Calu3 (cell line): ENCODE measurements around the gene RHOBTB1. TPM values are rescaled to one million over a fixed set of nuclear protein-coding genes. Genes with fewer than 3 reads are reported as not detected.

Experiments used
- BruUV-seq: library from RNA; stranded (reverse); fragments of 400-500 nt; replicated peaks from 2 replicates; lab custom pipeline; 2021; lab: Mats Ljungman, UMichigan
- CTCF ChIA-PET: fragments of 300-600 bp; sonication (Branson Sonifier 250); formaldehyde crosslinking; loops from one replicate; lab custom pipeline; 2022; ENCODE audit warnings: antibody characterized with exemption; lab: Charles Lee
- DNase-seq: peaks from one replicate; pipeline ENCODE4 v3.0.0; 2022
- H3K27ac Mint-ChIP-seq: one replicate; pipeline ENCODE4 v1.8.0; 2022; ENCODE audit warnings: mixed read lengths; ENCODE audit not compliant: unreplicated experiment
- H3K27me3 Mint-ChIP-seq: one replicate; pipeline ENCODE4 v1.8.0; 2022; ENCODE audit warnings: mixed read lengths; ENCODE audit not compliant: unreplicated experiment
- H3K36me3 Mint-ChIP-seq: one replicate; pipeline ENCODE4 v1.8.0; 2022; ENCODE audit warnings: mild to moderate bottlenecking, moderate library complexity, mixed read lengths; ENCODE audit not compliant: insufficient read depth, unreplicated experiment
- H3K4me1 Mint-ChIP-seq: one replicate; pipeline ENCODE4 v1.8.0; 2022; ENCODE audit warnings: mild to moderate bottlenecking, low read depth, mixed read lengths; ENCODE audit not compliant: unreplicated experiment
- H3K4me3 Mint-ChIP-seq: one replicate; pipeline ENCODE4 v1.8.0; 2022; ENCODE audit warnings: mild to moderate bottlenecking, low read depth, moderate library complexity, mixed read lengths; ENCODE audit not compliant: unreplicated experiment
- H3K9me3 Mint-ChIP-seq: one replicate; pipeline ENCODE4 v1.8.0; 2022; ENCODE audit warnings: low read depth, mixed read lengths; ENCODE audit not compliant: unreplicated experiment
- CTCF ChIP-seq: fragments of 200-600 bp; IDR thresholded peaks from one replicate; pipeline ENCODE4 v1.8.0; 2022; ENCODE audit warnings: antibody characterized with exemption; ENCODE audit not compliant: unreplicated experiment
- intact Hi-C: fragments of 100-400 bp; cut with micrococcal nuclease; formaldehyde crosslinking; loops from one replicate; pipeline ENCODE4 v1.10.0; 2022; ENCODE audit not compliant: unreplicated experiment
- total RNA-seq: library from RNA; stranded (reverse); gene quantifications from 2 replicates; pipeline ENCODE4 v1.2.3, GENCODE V29; 2022

Gene RHOBTB1
- total RNA-seq, 1 experiment from 2014 or later: 9.8 TPM

- no peak for DNase-seq
- BruUV-seq: no TSS peak
- Mint-ChIP-seq H3K4me3 (no peak overlapping the region), H3K4me1 (peaks cover 8% of the 10 kb centered on the region), H3K9me3 (no peaks in the 10 kb centered on the region), H3K27me3 (no peaks in the 10 kb centered on the region), H3K27ac (no peak overlapping the region), H3K36me3 (no peaks in the 10 kb centered on the region)
- intact Hi-C loops: no loop called here
- no peak for TF ChIP-seq CTCF
- CTCF ChIA-PET: no interaction called here
These were observed 10.1 kb upstream of the RHOBTB1 start for GRCh38 chr10:60954035-60954434.

GRCh38 chr10:60953420-60953819, 9.4 kb upstream of the RHOBTB1 start:
- no TSS peak for BruUV-seq
- Mint-ChIP-seq H3K4me1 (peaks cover 8% of the 10 kb centered on the region), H3K9me3 (no peaks in the 10 kb centered on the region), H3K27ac (no peak overlapping the region), H3K36me3 (no peaks in the 10 kb centered on the region), H3K27me3 (no peaks in the 10 kb centered on the region), H3K4me3 (no peak overlapping the region)
- intact Hi-C loops: no loop called here
- TF ChIP-seq CTCF: no peak
- CTCF ChIA-PET: no interaction called here
- no peak for DNase-seq

- no peaks in the 10 kb centered on the region for H3K27me3 Mint-ChIP-seq
- intact Hi-C loops: no loop called here
- no peaks in the 10 kb centered on the region for H3K36me3 Mint-ChIP-seq
- TF ChIP-seq CTCF: no peak
- peaks cover 8% of the 10 kb centered on the region for H3K4me1 Mint-ChIP-seq
- H3K4me3 Mint-ChIP-seq: no peak overlapping the region
- BruUV-seq: no TSS peak
- no peak overlapping the region for H3K27ac Mint-ChIP-seq
- H3K9me3 Mint-ChIP-seq: no peaks in the 10 kb centered on the region
- CTCF ChIA-PET: no interaction called here
- DNase-seq: no peak
These were observed 8.8 kb upstream of the RHOBTB1 start for GRCh38 chr10:60952846-60953220.

- Mint-ChIP-seq H3K9me3 (no peaks in the 10 kb centered on the region), H3K4me1 (peaks cover 8% of the 10 kb centered on the region), H3K4me3 (no peak overlapping the region), H3K36me3 (no peaks in the 10 kb centered on the region), H3K27me3 (no peaks in the 10 kb centered on the region), H3K27ac (no peak overlapping the region)
- intact Hi-C loops: no loop called here
- DNase-seq: no peak
- no peak for TF ChIP-seq CTCF
- no TSS peak for BruUV-seq
- CTCF ChIA-PET: no interaction called here
These were observed 8.3 kb upstream of the RHOBTB1 start for GRCh38 chr10:60952067-60952845.
